AG04450 (cell line): ENCODE results near the gene ITFG1. TPM values are rescaled to one million over a fixed set of nuclear protein-coding genes. Genes with fewer than 3 reads are reported as not detected.
A peak's percentile ranks its signal among the peaks of the same experiment; 100 is the strongest.

Source experiments
- CTCF ChIA-PET: fragments of 300-600, 350-600 bp; formaldehyde crosslinking; extraction: SDS; loops from one replicate; lab custom pipeline; 2022; ENCODE audit warnings: antibody characterized with exemption, inconsistent platforms; lab: Charles Lee
- POLR2A ChIA-PET: fragments of 350-600 bp; formaldehyde crosslinking; extraction: SDS; loops from one replicate; lab custom pipeline; 2021; ENCODE audit warnings: antibody characterized with exemption, inconsistent platforms; lab: Yijun Ruan, JAX
- DNase-seq: peaks from one replicate; pipeline ENCODE4 v3.0.0-alpha.2; 2011; ENCODE audit warnings: low read depth, low spot score
- H3K27ac ChIP-seq: one replicate; pipeline ENCODE4 v1.5.1; 2012; ENCODE audit warnings: low read depth, low read length, control low read depth
- H3K27me3 ChIP-seq: one replicate; pipeline ENCODE4 v1.6.0; 2012; ENCODE audit warnings: low read length; ENCODE audit not compliant: control insufficient read depth, insufficient read depth
- H3K4me3 ChIP-seq: 2 replicates; pipeline ENCODE4 v1.5.1; 2011; ENCODE audit warnings: mild to moderate bottlenecking, low read depth, low read length, control low read depth
- H3K9me3 ChIP-seq: 2 replicates; pipeline ENCODE4 v1.5.1; 2012; ENCODE audit warnings: low read length; ENCODE audit not compliant: control insufficient read depth, insufficient read depth
- CTCF ChIP-seq: IDR thresholded peaks from 2 replicates; pipeline ENCODE4 v1.5.1; 2011; ENCODE audit warnings: low read depth, low read length, control low read depth, inconsistent platforms
- polyA plus RNA-seq: library from polyadenylated mRNA; depleted of rRNA; stranded (reverse); fragments of >200 nt; gene quantifications from 2 replicates; pipeline ENCODE4 v1.2.3, GENCODE V29; 2011

The ITFG1 gene
- polyA plus RNA-seq, 1 experiment, result 125 TPM

GRCh38 chr16:47143677-47144558 is 316.9 kb downstream of the ITFG1 start, which contains the start of gene NETO2:
Gene NETO2 (minus strand): TSS chr16:47143945. CDS start chr16:47143612, 333 bp downstream.
- peak within 1 kb of the TSS; percentile 68 for H3K4me3 ChIP-seq
- DNase-seq, result no peak
- no peaks in the 10 kb centered on the region for H3K27me3 ChIP-seq
- POLR2A ChIA-PET, result interaction anchor here (0.7 to 1.3 kb wide), 3 partner anchors 106 to 979 kb away, joined by 3 read pairs; partner anchors contain the start of genes ITFG1 and PHKB
- no peaks in the 10 kb centered on the region for H3K9me3 ChIP-seq
- H3K27ac ChIP-seq, result peak within 1 kb of the TSS; percentile 25
- peak; percentile 67 for TF ChIP-seq CTCF
- CTCF ChIA-PET, result interaction anchor here (0.5 to 6.5 kb wide), 27 partner anchors 9 to 1450 kb away, joined by 3 to 99 read pairs (median 3); partner anchors contain the start of genes ABCC12, ITFG1 and PHKB

GRCh38 chr16:47142821-47143676 is 317.8 kb downstream of the ITFG1 start:
- CTCF ChIA-PET, result interaction anchor here (0.6 to 6.5 kb wide), 45 partner anchors 8 to 1451 kb away, joined by 3 to 99 read pairs (median 4); partner anchors contain the start of genes ABCC12, ITFG1 and PHKB
- no peaks in the 10 kb centered on the region for H3K27me3 ChIP-seq
- POLR2A ChIA-PET, result interaction anchor here (0.5 to 1.3 kb wide), 4 partner anchors 105 to 1022 kb away, joined by 3 to 4 read pairs (median 3); partner anchors contain the start of genes ITFG1 and PHKB
- no peaks in the 10 kb centered on the region; the same call in 1 of the 2 replicates for H3K9me3 ChIP-seq
- peak; percentile 53 for TF ChIP-seq CTCF
- DNase-seq, result no peak
- peak overlapping the region; percentile 25 for H3K27ac ChIP-seq
- peak overlapping the region; percentile 68 for H3K4me3 ChIP-seq

GRCh38 chr16:47142486-47142820 is 318.4 kb downstream of the ITFG1 start:
- H3K9me3 ChIP-seq, result no peaks in the 10 kb centered on the region; the same call in 1 of the 2 replicates
- TF ChIP-seq CTCF, result no peak
- POLR2A ChIA-PET, result interaction anchor here (0.5 to 1.3 kb wide), 3 partner anchors 179 to 1023 kb away, joined by 3 to 4 read pairs (median 3); partner anchors contain the start of genes ITFG1 and PHKB

GRCh38 chr16:47141773-47142485 is 318.9 kb downstream of the ITFG1 start:
- TF ChIP-seq CTCF, result peak; percentile 99
- H3K27ac ChIP-seq, result no peak overlapping the region
- ChIA-PET POLR2A (interaction anchor here (0.5 to 1.3 kb wide), 5 partner anchors 179 to 1023 kb away, joined by 3 to 4 read pairs (median 3); partner anchors contain the start of genes ITFG1 and PHKB), CTCF (interaction anchor here (0.5 to 6.5 kb wide), 107 partner anchors 9 to 1511 kb away, joined by 3 to 99 read pairs (median 4); partner anchors contain the start of genes ABCC11, ABCC12, ITFG1 and PHKB)
- no peaks in the 10 kb centered on the region; the same call in 1 of the 2 replicates for H3K9me3 ChIP-seq
- H3K4me3 ChIP-seq, result peak overlapping the region; percentile 68
- H3K27me3 ChIP-seq, result no peaks in the 10 kb centered on the region
- peak; percentile 55 for DNase-seq

More at GRCh38 chr16:47142486-47142820, 318.4 kb downstream of the ITFG1 start:
- no peak for DNase-seq
- H3K4me3 ChIP-seq, result peak overlapping the region; percentile 68
- peak overlapping the region; percentile 25 for H3K27ac ChIP-seq
- no peaks in the 10 kb centered on the region for H3K27me3 ChIP-seq
- CTCF ChIA-PET, result interaction anchor here (0.6 to 6.5 kb wide), 55 partner anchors 8 to 1511 kb away, joined by 3 to 99 read pairs (median 4); partner anchors contain the start of genes ABCC12, ITFG1 and PHKB
